ENCODE data around the gene ERICH4. TPM values are rescaled to one million over a fixed set of nuclear protein-coding genes. Genes with fewer than 3 reads are reported as not detected.

The ERICH4 gene
- total RNA-seq, 1 donor from 2014 or later: not detected

- no peak for TF ChIP-seq CTCF (IDR thresholded peaks at IDR 0.05; ENCODE audit: unreplicated experiment)
- Mint-ChIP-seq H3K27ac (no peak overlapping the region), H3K4me1 (peaks cover 13% of the 10 kb centered on the region)
Measured at GRCh38 chr19:41411100-41411967, 31.6 kb upstream of the ERICH4 start.

GRCh38 chr19:41411968-41412265 is 31.0 kb upstream of the ERICH4 start:
- no peaks in the 10 kb centered on the region for H3K9me3 Mint-ChIP-seq
- H3K27ac Mint-ChIP-seq: no peak overlapping the region
- no peak overlapping the region for H3K4me3 Mint-ChIP-seq

More at GRCh38 chr19:41411100-41411967, 31.6 kb upstream of the ERICH4 start:
- DNase-seq (ENCODE audit: low spot score in 2 of 2, unreplicated experiment in 2 of 2): no peak
- no peaks in the 10 kb centered on the region for H3K9me3 Mint-ChIP-seq
- H3K36me3 Mint-ChIP-seq: peaks cover 17% of the 10 kb centered on the region
- no peak overlapping the region for H3K4me3 Mint-ChIP-seq
- no peaks in the 10 kb centered on the region for H3K27me3 Mint-ChIP-seq (ENCODE audit: low read depth)

GRCh38 chr19:41412953-41413352 is 30.0 kb upstream of the ERICH4 start:
- Mint-ChIP-seq H3K9me3 (no peaks in the 10 kb centered on the region), H3K27ac (no peak overlapping the region), H3K4me3 (no peak overlapping the region), H3K27me3 (ENCODE audit: low read depth) (no peaks in the 10 kb centered on the region), H3K4me1 (peaks cover 7% of the 10 kb centered on the region), H3K36me3 (peaks cover 23% of the 10 kb centered on the region)
- DNase-seq (ENCODE audit: low spot score in 2 of 2, unreplicated experiment in 2 of 2): no peak
- no peak for TF ChIP-seq CTCF (IDR thresholded peaks at IDR 0.05; ENCODE audit: unreplicated experiment)

More at GRCh38 chr19:41411968-41412265, 31.0 kb upstream of the ERICH4 start:
- Mint-ChIP-seq H3K27me3 (ENCODE audit: low read depth) (no peaks in the 10 kb centered on the region), H3K36me3 (peaks cover 18% of the 10 kb centered on the region), H3K4me1 (peaks cover 13% of the 10 kb centered on the region)
- no peak for DNase-seq (ENCODE audit: low spot score in 2 of 2, unreplicated experiment in 2 of 2)
- no peak for TF ChIP-seq CTCF (IDR thresholded peaks at IDR 0.05; ENCODE audit: unreplicated experiment)

- H3K27me3 Mint-ChIP-seq (ENCODE audit: low read depth): no peaks in the 10 kb centered on the region
- peaks cover 6% of the 10 kb centered on the region for H3K4me1 Mint-ChIP-seq
- peaks cover 26% of the 10 kb centered on the region for H3K36me3 Mint-ChIP-seq
- no peak overlapping the region for H3K27ac Mint-ChIP-seq
- H3K9me3 Mint-ChIP-seq: no peaks in the 10 kb centered on the region
- no peak overlapping the region for H3K4me3 Mint-ChIP-seq
- DNase-seq (ENCODE audit: low spot score in 2 of 2, unreplicated experiment in 2 of 2): no peak
- no peak for TF ChIP-seq CTCF (IDR thresholded peaks at IDR 0.05; ENCODE audit: unreplicated experiment)
Measured at GRCh38 chr19:41413947-41414346, 29.0 kb upstream of the ERICH4 start.

GRCh38 chr19:41414461-41414860 is 28.5 kb upstream of the ERICH4 start:
- no peaks in the 10 kb centered on the region for H3K27me3 Mint-ChIP-seq (ENCODE audit: low read depth)
- H3K9me3 Mint-ChIP-seq: no peaks in the 10 kb centered on the region
- no peak for DNase-seq (ENCODE audit: low spot score in 2 of 2, unreplicated experiment in 2 of 2)
- peaks cover 1% of the 10 kb centered on the region for H3K4me1 Mint-ChIP-seq
- H3K36me3 Mint-ChIP-seq: peaks cover 30% of the 10 kb centered on the region
- TF ChIP-seq CTCF (IDR thresholded peaks at IDR 0.05; ENCODE audit: unreplicated experiment): no peak
- H3K27ac Mint-ChIP-seq: no peak overlapping the region
- H3K4me3 Mint-ChIP-seq: no peak overlapping the region
